ENCODE data around the gene DEPDC1B.

- TF ChIP-seq CTCF (conservative IDR thresholded peaks at IDR 0.05; ENCODE audit: low read length) (no peak), EZH2phosphoT487 (IDR thresholded peaks at IDR 0.05; ENCODE audit: borderline replicate concordance) (no peak)
These were observed 14.3 kb downstream of the DEPDC1B start for GRCh38 chr5:60685700-60686099.

Measured in Loucy (cell line).